GM18499 (cell line): Measurements from ENCODE around the gene EEF2K.

Experiments
- ATAC-seq: cut with Tn5 transposase; IDR thresholded peaks from one replicate; pipeline ENCODE4 v1.9.1; 2021; ENCODE audit warnings: moderate number of reproducible peaks; ENCODE audit not compliant: insufficient read depth, unreplicated experiment

Gene EEF2K

GRCh38 chr16:22326369-22326652, 120.2 kb downstream of the EEF2K start:
- no peak for ATAC-seq

GRCh38 chr16:22326771-22327445, 120.8 kb downstream of the EEF2K start:
- ATAC-seq = no peak

GRCh38 chr16:22327446-22327775, 121.3 kb downstream of the EEF2K start:
- ATAC-seq = no peak

- no peak for ATAC-seq
These were observed 122.1 kb downstream of the EEF2K start for GRCh38 chr16:22328081-22328725.

GRCh38 chr16:22329199-22329695, 123.2 kb downstream of the EEF2K start:
- no peak for ATAC-seq

GRCh38 chr16:22330326-22330725, 124.2 kb downstream of the EEF2K start:
- no peak for ATAC-seq

GRCh38 chr16:22333457-22333994, 127.4 kb downstream of the EEF2K start:
- no peak for ATAC-seq

GRCh38 chr16:22335668-22336246, 129.7 kb downstream of the EEF2K start:
- ATAC-seq = no peak

GRCh38 chr16:22336581-22336980, 130.5 kb downstream of the EEF2K start:
- ATAC-seq = no peak

- ATAC-seq = no peak
These were observed 131.0 kb downstream of the EEF2K start for GRCh38 chr16:22337045-22337444.

GRCh38 chr16:22337849-22338635, 132.0 kb downstream of the EEF2K start:
- ATAC-seq = no peak
